Central memory CD4-positive, alpha-beta T cell (primary cell): Measurements from ENCODE around the gene MTCL1.

Experiments
- DNase-seq: peaks from one replicate; pipeline ENCODE4 v3.0.0; 2022

Gene MTCL1

GRCh38 chr18:8715599-8715998, 10.2 kb downstream of the MTCL1 start:
- no peak for DNase-seq

DNA sequence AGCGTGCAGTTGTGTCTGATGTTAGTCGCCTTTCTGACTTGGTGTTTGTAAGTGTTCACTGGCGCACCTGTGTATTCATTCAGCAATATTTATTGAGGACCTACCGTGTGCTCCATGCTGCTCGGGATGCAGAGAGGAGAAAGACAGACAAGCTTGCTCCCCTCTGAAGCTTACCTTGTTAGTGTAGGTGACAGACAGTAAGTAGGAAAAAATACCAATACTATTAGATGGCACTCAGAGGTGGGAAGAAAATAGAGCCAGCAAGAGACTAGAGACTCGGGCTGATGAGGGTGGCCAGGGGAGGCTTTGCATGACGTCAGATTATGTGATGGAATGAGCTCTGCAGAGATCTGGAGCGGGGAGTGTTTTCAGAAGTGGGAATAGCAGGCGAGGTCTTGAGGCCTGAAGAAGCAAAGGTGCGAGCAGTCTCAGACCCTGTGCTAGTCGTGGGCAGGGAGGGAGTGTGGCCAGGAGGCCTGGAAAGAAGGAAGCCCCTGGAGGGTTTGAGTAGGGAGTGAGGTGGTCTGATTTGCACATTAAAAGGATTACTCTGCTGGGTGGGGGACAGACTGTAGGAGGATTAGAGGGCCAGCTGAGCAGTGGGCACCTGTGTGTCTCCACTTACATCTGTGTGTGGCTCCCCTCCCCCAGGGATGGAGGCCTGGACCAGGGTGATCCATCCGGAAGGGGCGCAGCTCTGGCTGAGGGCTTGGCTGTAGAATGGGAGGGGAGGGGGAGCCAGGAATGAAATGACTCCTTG, 11.8 kb downstream of the MTCL1 start:
- no peak for DNase-seq

- no peak for DNase-seq
These were observed 13.1 kb downstream of the MTCL1 start for GRCh38 chr18:8718401-8718913.

GRCh38 chr18:8719192-8719591, 13.8 kb downstream of the MTCL1 start:
- no peak for DNase-seq

DNA sequence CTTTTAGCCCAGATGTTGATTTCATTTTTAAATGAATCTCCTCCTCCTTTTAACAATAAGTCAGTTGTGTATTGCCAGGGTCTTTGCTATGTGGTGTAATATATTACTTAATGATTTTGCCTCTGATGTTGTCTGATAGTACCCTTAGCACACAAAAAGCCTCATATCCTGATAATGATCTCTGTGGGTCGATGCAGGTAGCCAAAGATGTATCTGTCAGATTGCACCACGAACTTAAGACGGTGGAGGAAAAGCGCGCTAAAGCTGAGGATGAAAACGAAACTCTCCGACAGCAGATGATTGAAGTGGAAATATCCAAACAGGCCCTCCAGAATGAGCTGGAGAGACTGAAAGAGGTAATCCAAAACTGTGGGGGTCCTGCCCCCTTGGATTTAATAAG, 14.8 kb downstream of the MTCL1 start:
- DNase-seq: no peak

DNA sequence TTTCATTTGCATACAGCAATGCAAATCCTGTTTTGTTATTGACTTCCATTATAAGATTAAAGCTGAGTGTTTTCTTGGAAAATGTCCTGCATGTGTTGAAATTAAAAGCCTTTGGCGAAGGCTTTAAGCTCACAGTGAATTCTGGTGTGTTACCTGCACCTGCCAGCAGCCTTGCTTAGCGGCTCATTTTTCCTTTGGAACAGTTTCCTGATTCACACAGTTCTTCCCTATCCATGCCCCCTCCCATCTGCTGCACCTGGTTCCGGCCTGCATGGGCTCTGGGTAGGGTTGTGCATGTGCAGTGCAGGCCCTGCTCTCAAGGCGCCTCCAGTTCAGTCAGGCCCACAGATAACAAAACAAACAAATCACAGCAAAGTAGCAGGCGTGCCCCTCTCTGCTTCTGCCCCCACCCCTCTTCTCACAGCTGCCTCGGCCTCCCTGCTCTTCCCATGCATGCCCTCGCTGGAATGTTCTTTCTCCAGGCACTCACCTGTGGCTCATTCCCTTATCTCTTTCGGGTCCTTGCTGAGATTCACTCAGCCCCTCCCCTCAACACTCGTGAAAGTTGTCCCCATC, 15.8 kb downstream of the MTCL1 start:
- no peak for DNase-seq

- no peak for DNase-seq
These were observed 16.4 kb downstream of the MTCL1 start for GRCh38 chr18:8721716-8722115.

DNA sequence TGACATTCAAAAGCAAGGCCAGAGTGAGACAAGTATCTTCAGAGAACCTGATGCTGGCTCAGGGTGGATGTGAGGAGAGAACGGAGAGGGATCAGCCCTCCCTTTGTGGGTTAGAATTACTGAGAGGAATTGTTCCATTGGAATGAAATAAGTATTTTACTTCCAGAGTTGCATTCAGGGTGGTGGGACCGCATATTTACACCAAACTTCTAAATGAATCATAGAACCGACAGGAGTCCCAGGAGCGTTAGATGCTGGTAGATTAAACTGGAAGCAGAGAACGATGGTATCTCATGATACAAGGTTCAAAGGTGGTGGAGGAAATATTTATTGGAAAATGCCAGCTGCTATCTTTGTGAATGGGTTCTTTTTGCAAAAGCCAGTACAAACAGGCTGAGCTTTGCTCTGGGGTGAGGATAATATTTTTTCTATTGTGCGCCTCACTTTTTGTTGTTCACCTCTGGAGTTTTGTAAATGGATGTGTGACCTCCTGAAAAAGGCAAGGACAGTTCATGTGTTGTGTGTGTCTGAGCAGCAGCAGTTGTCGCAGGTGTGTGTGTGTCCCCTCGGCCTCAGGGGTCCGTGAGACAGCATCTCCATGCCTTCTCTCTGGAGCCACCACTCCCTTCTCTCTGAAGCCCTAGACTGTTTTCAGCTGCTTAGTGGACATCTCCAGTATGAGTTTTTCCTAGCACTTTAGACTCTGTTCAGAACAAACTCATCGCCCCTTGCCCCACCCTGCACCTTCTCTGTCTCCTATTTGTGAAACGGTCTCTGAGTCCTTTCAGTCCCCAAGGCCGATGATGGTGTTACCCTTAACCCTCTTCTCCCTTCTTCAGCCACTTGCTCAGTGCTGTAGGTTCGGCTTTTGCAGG, 17.8 kb downstream of the MTCL1 start:
- DNase-seq: no peak

DNA sequence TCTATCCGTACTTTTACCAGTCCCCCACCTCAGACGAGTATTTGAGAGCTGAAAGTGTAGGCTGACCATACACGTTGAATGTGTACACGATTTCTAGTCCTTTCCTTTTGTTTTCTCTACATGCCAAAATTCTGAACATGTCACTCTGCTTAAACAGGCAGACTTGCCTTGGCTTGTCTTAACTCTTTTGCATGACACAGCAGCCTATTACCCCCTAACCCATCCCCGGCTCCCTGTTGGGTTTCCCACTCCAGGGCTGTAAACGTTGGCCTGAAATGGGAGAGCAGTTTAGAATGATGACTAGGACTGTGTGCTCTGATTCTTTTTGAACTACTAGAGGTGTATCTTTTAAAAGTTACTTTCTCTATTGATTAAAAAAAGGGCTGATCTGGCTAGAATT, 19.1 kb downstream of the MTCL1 start:
- DNase-seq: no peak

DNA sequence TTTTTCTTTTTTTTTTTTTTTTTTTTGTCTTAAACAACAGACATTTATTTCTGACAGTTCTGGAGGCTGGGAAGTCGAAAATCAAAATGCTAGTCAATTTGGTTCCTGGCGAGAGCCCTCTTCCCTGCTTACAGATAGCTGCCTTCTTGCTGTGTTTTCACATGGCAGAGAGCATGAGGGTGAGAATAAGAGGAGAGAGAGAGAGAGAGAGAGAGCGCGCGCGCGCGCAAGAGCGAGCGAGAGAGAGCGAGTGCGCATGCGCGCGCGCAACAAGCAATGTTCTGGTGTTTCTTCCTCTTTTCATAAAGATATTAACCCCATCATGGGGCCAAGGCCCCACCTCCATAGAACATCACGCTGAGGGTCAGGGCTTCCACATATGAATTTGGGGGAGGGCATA, 20.9 kb downstream of the MTCL1 start:
- no peak for DNase-seq

DNA sequence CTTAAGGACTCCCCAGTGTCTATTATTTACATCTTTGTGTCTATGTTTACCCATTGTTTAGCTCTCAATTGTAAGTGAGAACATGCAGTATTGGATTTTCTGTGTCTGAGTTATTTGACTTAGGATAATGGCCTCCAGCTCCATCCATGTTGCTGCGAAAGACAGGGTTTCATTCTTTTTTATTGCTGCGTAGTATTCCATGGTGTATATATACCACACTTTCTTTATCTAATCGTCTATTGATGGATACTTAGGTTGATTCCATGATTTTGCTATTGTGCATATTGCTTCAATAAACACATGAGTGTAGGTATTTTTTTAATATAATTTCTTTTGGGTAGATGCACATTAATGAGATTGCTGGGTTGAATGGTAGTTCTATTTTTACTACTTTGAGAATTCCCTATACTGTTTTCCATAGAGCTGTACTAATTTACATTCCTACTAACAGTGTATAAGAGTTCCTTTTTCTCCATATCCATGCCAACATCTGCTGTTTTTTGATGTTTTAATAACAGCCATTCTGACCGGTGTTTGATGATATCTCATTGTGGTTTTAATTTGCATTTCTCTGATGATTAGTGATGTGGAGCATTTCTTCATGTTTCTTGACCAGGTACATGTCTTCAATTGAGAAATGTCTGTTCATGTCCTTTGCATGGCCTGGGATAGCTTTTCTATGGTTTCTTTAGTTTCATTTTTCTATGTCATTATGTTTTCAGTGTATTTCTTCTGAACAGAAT, 21.8 kb downstream of the MTCL1 start:
- DNase-seq: no peak

DNA sequence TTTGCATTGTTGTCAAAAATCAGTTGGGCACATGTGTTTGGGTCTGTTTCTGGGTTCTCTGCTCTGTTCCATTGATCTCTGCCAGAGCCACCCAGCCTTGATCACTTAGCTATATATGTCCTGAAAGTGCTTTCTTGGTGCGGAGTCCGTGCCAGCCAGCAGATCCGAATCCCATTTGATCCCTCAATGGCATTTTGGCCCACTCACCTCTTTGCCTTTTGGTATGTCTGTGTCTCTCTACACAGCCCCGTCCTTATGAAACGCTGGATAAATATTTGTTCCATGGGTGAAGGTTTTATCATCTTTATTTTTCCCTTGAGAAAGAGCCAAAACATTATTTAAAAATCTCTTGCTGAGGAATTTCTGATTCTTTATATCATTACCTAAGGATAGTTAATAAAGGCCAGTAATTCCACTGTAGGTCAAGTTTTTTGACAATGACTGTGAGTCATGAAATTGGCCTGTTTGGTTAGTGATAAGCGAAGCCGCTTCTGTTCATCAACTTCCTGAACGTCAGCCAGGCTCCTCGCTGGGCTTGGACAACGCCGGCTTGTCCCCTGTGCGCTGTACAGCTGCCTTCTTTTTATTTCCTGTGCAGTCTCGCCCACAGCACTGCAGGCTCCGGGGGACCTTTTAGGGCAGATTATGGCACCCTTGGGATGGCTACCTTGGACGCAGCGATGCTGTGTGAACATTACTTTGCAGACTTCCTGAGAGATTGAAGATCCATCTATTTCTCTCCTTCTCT, 24.9 kb downstream of the MTCL1 start:
- no peak for DNase-seq

GRCh38 chr18:8732442-8733360, 27.3 kb downstream of the MTCL1 start:
- no peak for DNase-seq

GRCh38 chr18:8734496-8734895, 29.1 kb downstream of the MTCL1 start:
- no peak for DNase-seq

DNA sequence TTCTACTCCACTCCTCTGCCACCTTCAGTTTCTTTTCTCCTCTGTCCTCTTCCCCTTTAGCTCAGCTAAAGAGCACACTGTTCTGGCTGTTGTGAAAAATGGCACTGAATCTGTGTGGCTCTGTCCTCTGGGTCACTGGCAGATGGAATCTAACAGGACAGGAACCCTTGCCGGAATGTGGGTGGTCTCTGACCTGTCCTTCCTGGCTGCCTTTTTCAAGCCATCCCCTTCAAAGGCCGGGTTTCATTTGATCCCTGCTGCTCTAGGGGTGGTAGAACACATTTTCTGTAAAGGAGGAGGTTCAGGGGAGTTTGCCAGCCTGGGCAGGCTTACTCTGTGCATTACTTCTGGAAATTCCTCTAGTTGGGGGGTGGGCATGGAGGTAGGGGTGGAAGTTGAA, 29.9 kb downstream of the MTCL1 start:
- DNase-seq: no peak

- no peak for DNase-seq
These were observed 35.8 kb downstream of the MTCL1 start for GRCh38 chr18:8741117-8741516.

DNA sequence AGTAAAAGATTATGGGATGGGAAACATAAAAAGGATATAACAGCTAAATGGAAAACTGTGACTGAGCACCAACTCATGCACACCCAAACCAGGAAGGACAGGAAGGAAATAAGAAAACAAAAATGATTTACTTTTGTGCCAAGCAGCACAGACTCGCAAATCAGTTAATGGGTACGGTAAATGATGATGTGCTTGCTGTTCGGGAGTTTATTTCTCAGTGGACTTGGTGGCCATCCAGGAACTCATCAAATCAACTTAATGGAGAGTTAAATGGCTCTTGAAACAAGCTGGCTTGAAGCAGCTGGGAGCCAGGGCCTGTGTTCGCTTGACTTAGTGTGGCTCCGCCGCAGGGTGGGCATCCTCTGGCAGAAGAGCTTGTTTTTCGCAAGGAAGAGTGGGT, 36.2 kb downstream of the MTCL1 start:
- no peak for DNase-seq

GRCh38 chr18:8742387-8743361, 37.3 kb downstream of the MTCL1 start:
- peak; percentile 72 for DNase-seq

DNA sequence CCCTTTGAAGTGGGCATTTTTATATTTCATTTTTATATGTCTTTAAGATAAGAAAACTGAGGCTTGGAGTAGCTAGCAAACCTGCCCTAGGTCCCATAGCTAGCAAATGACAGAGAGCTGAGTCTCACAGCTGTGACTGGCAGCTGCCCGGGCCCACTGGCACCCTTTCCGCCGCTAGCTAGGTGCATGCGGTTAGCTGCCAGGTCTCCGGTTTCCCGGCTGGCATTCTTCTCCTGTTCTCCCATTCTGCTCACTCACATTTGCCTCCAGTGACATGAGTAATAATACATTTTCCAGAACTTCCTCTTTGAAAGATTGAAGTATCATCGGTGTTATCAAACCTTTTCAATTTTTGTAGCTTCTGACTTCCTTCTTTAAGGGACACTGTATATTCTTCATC, 38.7 kb downstream of the MTCL1 start:
- no peak for DNase-seq

GRCh38 chr18:8744656-8745055, 39.3 kb downstream of the MTCL1 start:
- DNase-seq: peak; percentile 67
